Measurements from ENCODE around the gene GNAT1. TPM values are rescaled to one million over a fixed set of nuclear protein-coding genes. Genes with fewer than 3 reads are reported as not detected.

The GNAT1 gene
- total and polyA plus RNA-seq, 2 experiments from 2014 or later, result not detected

GRCh38 chr3:50155891-50156290, 35.5 kb upstream of the GNAT1 start:
- no peaks in the 10 kb centered on the region; the same call in 1 of the 2 replicates for H3K4me1 ChIP-seq (ENCODE audit: insufficient read depth)
- H3K27me3 ChIP-seq (replicated peaks; ENCODE audit: insufficient read depth), result peaks cover 8% of the 10 kb centered on the region
- no peak for DNase-seq
- H3K79me2 ChIP-seq (ENCODE audit: insufficient read depth), result no peaks in the 10 kb centered on the region
- H3K9ac ChIP-seq, result no peak overlapping the region; the same call in 1 of the 2 replicates
- no peaks in the 10 kb centered on the region for H4K20me1 ChIP-seq (ENCODE audit: insufficient read depth)
- no peaks in the 10 kb centered on the region for H3F3A ChIP-seq (ENCODE audit: insufficient read depth)
- no peaks in the 10 kb centered on the region for H3K36me3 ChIP-seq (ENCODE audit: low read depth)
- TF ChIP-seq EZH2 (IDR thresholded peaks at IDR 0.05; ENCODE audit: insufficient read depth, poor library complexity, severe bottlenecking) (no peak), EZH2phosphoT487 (IDR thresholded peaks at IDR 0.05; ENCODE audit: insufficient read depth, low read depth) (no peak)
- no peak overlapping the region for H3K27ac ChIP-seq
- no peak overlapping the region for H3K4me2 ChIP-seq (ENCODE audit: unreplicated experiment)
- peak overlapping the region; percentile 75; the same call in 1 of the 2 replicates for H3K4me3 ChIP-seq
- H2AFZ ChIP-seq, result no peak overlapping the region
- WGBS, 2 experiments (ENCODE audit: low coverage in 1 of 2, low lambda C conversion rate in 2 of 2, missing lambda C conversion rate in 2 of 2), result 22 to 33% methylated on average over 13 of the region's 13 CpGs
- H3K9me2 ChIP-seq (ENCODE audit: insufficient read depth), result no peaks in the 10 kb centered on the region
- in situ Hi-C loops (cut with MboI), result no loop called here
- no peaks in the 10 kb centered on the region for H3K9me3 ChIP-seq (ENCODE audit: low read depth)

GRCh38 chr3:50156549-50157493, 34.6 kb upstream of the GNAT1 start:
- H3K9me3 ChIP-seq (ENCODE audit: low read depth), result no peaks in the 10 kb centered on the region
- H3K4me1 ChIP-seq (ENCODE audit: insufficient read depth), result no peaks in the 10 kb centered on the region; the same call in 1 of the 2 replicates
- TF ChIP-seq EZH2 (IDR thresholded peaks at IDR 0.05; ENCODE audit: insufficient read depth, poor library complexity, severe bottlenecking) (no peak), EZH2phosphoT487 (IDR thresholded peaks at IDR 0.05; ENCODE audit: insufficient read depth, low read depth) (no peak)
- DNase-seq, result peak; percentile 42
- H4K20me1 ChIP-seq (ENCODE audit: insufficient read depth), result no peaks in the 10 kb centered on the region
- in situ Hi-C loops (cut with MboI), result no loop called here
- H3K27me3 ChIP-seq (replicated peaks; ENCODE audit: insufficient read depth), result peaks cover 8% of the 10 kb centered on the region
- H3K27ac ChIP-seq, result no peak overlapping the region
- no peaks in the 10 kb centered on the region for H3F3A ChIP-seq (ENCODE audit: insufficient read depth)
- H3K36me3 ChIP-seq (ENCODE audit: low read depth), result no peaks in the 10 kb centered on the region
- H3K9ac ChIP-seq, result peak overlapping the region; percentile 46; the same call in 1 of the 2 replicates
- peak overlapping the region; percentile 52 for H2AFZ ChIP-seq
- H3K9me2 ChIP-seq (ENCODE audit: insufficient read depth), result no peaks in the 10 kb centered on the region
- WGBS, 2 experiments (ENCODE audit: low coverage in 1 of 2, low lambda C conversion rate in 2 of 2, missing lambda C conversion rate in 2 of 2), result 11 to 17% methylated on average over 8 to 20 of the region's 20 CpGs
- H3K4me2 ChIP-seq (ENCODE audit: unreplicated experiment), result peak overlapping the region; percentile 58
- no peaks in the 10 kb centered on the region for H3K79me2 ChIP-seq (ENCODE audit: insufficient read depth)
- peak overlapping the region; percentile 59 for H3K4me3 ChIP-seq

DNA sequence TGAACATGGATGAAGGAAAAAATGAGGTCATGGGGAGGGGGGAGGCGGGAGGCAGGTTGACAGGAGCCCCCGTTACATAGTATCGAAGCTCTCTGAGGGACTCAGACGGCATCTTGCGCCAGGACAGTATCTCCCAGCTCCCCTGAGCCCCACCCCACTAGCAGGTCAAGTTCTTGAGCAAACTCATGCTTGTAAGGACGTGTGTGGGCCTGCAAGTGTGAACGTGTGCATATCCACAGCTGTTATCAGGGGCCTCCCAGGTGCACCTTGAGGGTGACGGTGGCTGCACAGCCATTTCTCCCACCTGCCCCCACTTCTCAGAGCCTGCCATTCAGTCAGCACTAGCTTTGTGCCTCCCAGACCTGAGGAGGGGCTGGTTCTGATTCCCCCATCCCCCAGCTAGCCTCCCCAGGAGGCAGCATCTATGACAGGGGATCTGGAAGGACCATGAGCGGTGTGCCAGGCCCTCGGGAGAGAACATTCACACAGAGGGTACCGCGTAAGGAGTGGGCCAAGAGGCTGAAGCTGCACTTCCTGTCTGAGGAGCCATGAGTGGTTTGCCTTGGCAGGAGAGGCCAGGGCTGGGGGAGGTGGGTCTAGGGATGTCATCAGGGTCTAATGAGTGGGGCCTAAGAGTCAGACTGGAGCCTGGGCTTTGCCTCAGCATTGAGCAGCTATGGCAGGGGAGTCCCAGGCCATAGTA, 33.4 kb upstream of the GNAT1 start:
- Histone ChIP-seq H3K27ac (no peak overlapping the region), H4K20me1 (ENCODE audit: insufficient read depth) (no peaks in the 10 kb centered on the region), H3K79me2 (ENCODE audit: insufficient read depth) (no peaks in the 10 kb centered on the region), H3K36me3 (ENCODE audit: low read depth) (no peaks in the 10 kb centered on the region), H2AFZ (no peak overlapping the region), H3K4me2 (ENCODE audit: unreplicated experiment) (no peak overlapping the region), H3K27me3 (replicated peaks; ENCODE audit: insufficient read depth) (peaks cover 8% of the 10 kb centered on the region), H3K4me1 (ENCODE audit: insufficient read depth) (no peaks in the 10 kb centered on the region; the same call in 1 of the 2 replicates), H3K9me2 (ENCODE audit: insufficient read depth) (no peaks in the 10 kb centered on the region), H3K4me3 (no peak overlapping the region), H3K9ac (no peak overlapping the region), H3K9me3 (ENCODE audit: low read depth) (no peaks in the 10 kb centered on the region), H3F3A (ENCODE audit: insufficient read depth) (no peaks in the 10 kb centered on the region)
- 86 to 87% methylated on average over 12 of the region's 12 CpGs for WGBS, 2 experiments (ENCODE audit: low coverage in 1 of 2, low lambda C conversion rate in 2 of 2, missing lambda C conversion rate in 2 of 2)
- peak; percentile 47 for DNase-seq
- TF ChIP-seq EZH2 (IDR thresholded peaks at IDR 0.05; ENCODE audit: insufficient read depth, poor library complexity, severe bottlenecking) (no peak), EZH2phosphoT487 (IDR thresholded peaks at IDR 0.05; ENCODE audit: insufficient read depth, low read depth) (no peak)
- in situ Hi-C loops (cut with MboI), result no loop called here

GRCh38 chr3:50158530-50159146, 32.8 kb upstream of the GNAT1 start:
- no peaks in the 10 kb centered on the region for H3K79me2 ChIP-seq (ENCODE audit: insufficient read depth)
- H3K4me1 ChIP-seq (ENCODE audit: insufficient read depth), result peaks cover 2% of the 10 kb centered on the region; the same call in 1 of the 2 replicates
- H3K9me3 ChIP-seq (ENCODE audit: low read depth), result no peaks in the 10 kb centered on the region
- WGBS, 2 experiments (ENCODE audit: low coverage in 1 of 2, low lambda C conversion rate in 2 of 2, missing lambda C conversion rate in 2 of 2), result 78 to 88% methylated on average over 10 of the region's 10 CpGs
- no peak overlapping the region for H3K4me3 ChIP-seq
- no peaks in the 10 kb centered on the region for H4K20me1 ChIP-seq (ENCODE audit: insufficient read depth)
- H3K9ac ChIP-seq, result no peak overlapping the region
- H3K36me3 ChIP-seq (ENCODE audit: low read depth), result no peaks in the 10 kb centered on the region
- in situ Hi-C loops (cut with MboI), result no loop called here
- no peak overlapping the region for H3K27ac ChIP-seq
- no peak overlapping the region for H3K4me2 ChIP-seq (ENCODE audit: unreplicated experiment)
- no peak overlapping the region for H2AFZ ChIP-seq
- DNase-seq, result no peak
- H3K9me2 ChIP-seq (ENCODE audit: insufficient read depth), result no peaks in the 10 kb centered on the region
- peaks cover 8% of the 10 kb centered on the region for H3K27me3 ChIP-seq (replicated peaks; ENCODE audit: insufficient read depth)
- H3F3A ChIP-seq (ENCODE audit: insufficient read depth), result no peaks in the 10 kb centered on the region
- TF ChIP-seq EZH2phosphoT487 (IDR thresholded peaks at IDR 0.05; ENCODE audit: insufficient read depth, low read depth), result no peak
- TF ChIP-seq EZH2 (IDR thresholded peaks at IDR 0.05; ENCODE audit: insufficient read depth, poor library complexity, severe bottlenecking), result no peak
